PFSK-1 (cell line): ENCODE measurements around the gene ZNF485.
A peak's percentile ranks its signal among the peaks of the same experiment; 100 is the strongest.

Source experiments
- FOXP2 ChIP-seq: optimal IDR thresholded peaks from 2 replicates; pipeline ENCODE3; 2011; ENCODE audit warnings: borderline replicate concordance, control low read depth, inconsistent platforms; ENCODE audit not compliant: insufficient read depth; ENCODE audit errors: extremely low read length, extremely low read depth
- POLR2AphosphoS5 ChIP-seq: IDR thresholded peaks from 2 replicates; pipeline ENCODE4 v1.6.1; 2012; ENCODE audit warnings: low read depth, mild to moderate bottlenecking, control low read depth, low read length, moderate library complexity
- REST ChIP-seq, 2 experiments: IDR thresholded peaks; 2 replicates each; pipeline versions ENCODE4 v1.6.1 to v1.8.0; 2011 to 2012; ENCODE audit warnings: low read depth in 2 of 2, low read length in 2 of 2, control low read depth in 1 of 2, inconsistent platforms in 1 of 2, mild to moderate bottlenecking in 1 of 2, moderate library complexity in 1 of 2; ENCODE audit not compliant: insufficient read depth in 1 of 2
- SIN3A ChIP-seq: IDR thresholded peaks from 2 replicates; pipeline ENCODE4 v1.6.1; 2012; ENCODE audit warnings: mild to moderate bottlenecking, low read length, moderate library complexity, borderline replicate concordance; ENCODE audit not compliant: insufficient read depth
- TAF1 ChIP-seq: IDR thresholded peaks from 2 replicates; pipeline ENCODE4 v1.6.1; 2012; ENCODE audit warnings: low read length, control low read depth, borderline replicate concordance; ENCODE audit not compliant: insufficient read depth

The ZNF485 gene

GRCh38 chr10:43645866-43646265 is 39.6 kb downstream of the ZNF485 start:
- TF ChIP-seq REST (IDR thresholded peaks at IDR 0.05; ENCODE audit: insufficient read depth in 1 of 2, low read depth in 2 of 2, low read length in 2 of 2) (no peak), SIN3A (no peak), TAF1 (no peak), FOXP2 (no peak), POLR2AphosphoS5 (no peak)

- TF ChIP-seq TAF1 (no peak), POLR2AphosphoS5 (no peak), REST (IDR thresholded peaks at IDR 0.05; ENCODE audit: insufficient read depth in 1 of 2, low read depth in 2 of 2, low read length in 2 of 2) (no peak), SIN3A (no peak), FOXP2 (no peak)
These were observed 41.3 kb downstream of the ZNF485 start for GRCh38 chr10:43647576-43647975.

GRCh38 chr10:43648095-43648397 is 41.8 kb downstream of the ZNF485 start:
- TF ChIP-seq POLR2AphosphoS5 (no peak), FOXP2 (no peak), TAF1 (no peak), SIN3A (no peak), REST (IDR thresholded peaks at IDR 0.05; ENCODE audit: insufficient read depth in 1 of 2, low read depth in 2 of 2, low read length in 2 of 2) (no peak)

DNA sequence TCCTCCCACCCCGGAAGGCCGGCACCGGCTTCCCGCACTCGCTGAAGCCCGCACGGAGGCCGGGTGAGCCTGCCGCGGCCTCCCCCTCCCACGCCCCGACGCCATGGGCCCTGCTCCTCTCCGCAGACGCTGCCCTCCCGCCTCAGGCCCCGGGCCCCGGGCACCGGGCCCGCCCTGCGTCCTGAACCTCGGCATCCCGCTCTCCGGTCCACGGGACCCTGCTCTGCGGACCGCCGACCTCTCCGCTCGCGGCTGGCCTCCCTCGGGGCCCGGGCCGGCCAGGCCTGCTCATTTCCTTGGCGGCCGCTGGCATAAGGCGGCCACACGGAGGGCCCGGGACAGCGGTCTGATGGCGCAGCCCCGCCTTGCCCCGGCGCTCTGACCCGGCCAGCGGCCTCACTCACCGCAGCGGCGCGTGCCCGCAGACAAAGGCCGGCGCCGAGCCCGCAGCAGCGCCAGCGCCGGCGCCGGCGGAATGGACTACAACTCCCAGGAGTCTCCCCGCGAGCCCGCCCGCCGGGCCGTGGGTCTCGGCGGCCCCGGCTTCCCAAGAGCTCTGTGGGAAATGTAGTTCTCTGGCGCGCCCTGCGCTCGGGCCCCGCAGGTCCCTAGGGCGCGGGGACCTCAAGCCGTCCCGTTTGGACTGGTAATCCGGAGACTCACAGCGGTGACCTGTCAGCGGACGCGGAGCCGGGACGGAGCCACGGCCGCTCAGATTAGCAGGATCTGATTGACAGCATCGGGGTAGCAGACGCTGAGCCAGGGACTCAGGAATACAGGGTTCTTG is 42.4 kb downstream of the ZNF485 start, which contains the start of gene ZNF32:
TSS of gene ZNF32 (minus strand) at position 484 of the 787 bp plus-strand sequence. CDS start 2,748 bp downstream, outside the sequence.
- no peak for TF ChIP-seq REST (IDR thresholded peaks at IDR 0.05; ENCODE audit: insufficient read depth in 1 of 2, low read depth in 2 of 2, low read length in 2 of 2)
- no peak for TF ChIP-seq SIN3A
- peak; percentile 42; the same call in 1 of the 2 replicates for TF ChIP-seq POLR2AphosphoS5
- peak; percentile 35 for TF ChIP-seq FOXP2
- 0 out of 2 replicates have a peak, but pooled peaks have one; percentile 38 for TF ChIP-seq TAF1
